ENCODE measurements around the gene CNTNAP2. TPM values are rescaled to one million over a fixed set of nuclear protein-coding genes. Genes with fewer than 3 reads are reported as not detected.

Gene CNTNAP2
- total RNA-seq, 4 donors from 2014 or later = 0.42 TPM; not detected in 3

DNA sequence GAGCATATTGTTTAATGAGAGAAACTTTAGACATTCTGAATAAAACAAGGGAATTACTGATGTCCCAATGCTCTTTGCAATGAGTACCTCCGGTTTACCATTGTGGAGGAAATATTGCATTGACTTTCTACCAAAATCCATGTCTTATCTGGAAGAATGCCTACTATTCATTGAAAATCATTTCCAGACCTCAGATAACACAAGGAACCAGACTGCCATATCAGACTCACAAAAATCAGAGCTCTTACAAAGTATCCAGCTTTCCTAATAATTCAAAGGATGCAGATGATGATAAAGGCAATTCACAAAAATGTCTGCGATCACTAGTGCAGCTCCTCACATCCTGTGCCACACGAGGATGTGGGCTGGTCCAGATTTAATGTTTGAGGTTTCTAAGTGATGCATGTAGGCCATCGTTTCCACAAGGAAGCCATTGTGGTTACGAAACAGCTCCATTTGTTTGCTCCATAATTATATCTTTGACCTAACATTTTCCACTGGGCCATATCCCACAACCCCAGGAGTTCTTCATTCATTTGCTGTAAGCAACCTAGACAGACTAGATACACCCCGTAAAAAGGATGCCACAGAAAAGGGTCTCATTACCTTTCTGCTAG is 1642.8 kb downstream of the CNTNAP2 start:
- H3K36me3 ChIP-seq = no peaks in the 10 kb centered on the region
- WGBS, 2 donors = 52 to 54% methylated on average over 6 of the region's 6 CpGs
- no peaks in the 10 kb centered on the region for H3K27me3 ChIP-seq
- H3K4me1 ChIP-seq = no peaks in the 10 kb centered on the region
- no peak for DNase-seq (ENCODE audit: low spot score in 2 of 2)
- H3K9me3 ChIP-seq = no peaks in the 10 kb centered on the region
- TF ChIP-seq CTCF (IDR thresholded peaks at IDR 0.05) = no peak
- no peak for TF ChIP-seq EP300 (IDR thresholded peaks at IDR 0.05)
- no peak for TF ChIP-seq POLR2A (IDR thresholded peaks at IDR 0.05)
- no peak overlapping the region for H3K4me3 ChIP-seq
- H3K27ac ChIP-seq = no peak overlapping the region

GRCh38 chr7:147765301-147765700 is 1648.7 kb downstream of the CNTNAP2 start:
- no peak overlapping the region for H3K27ac ChIP-seq
- H3K4me1 ChIP-seq = no peaks in the 10 kb centered on the region
- no peaks in the 10 kb centered on the region for H3K36me3 ChIP-seq
- TF ChIP-seq EP300 (IDR thresholded peaks at IDR 0.05) (no peak), CTCF (IDR thresholded peaks at IDR 0.05) (no peak), POLR2A (IDR thresholded peaks at IDR 0.05) (no peak)
- 90 to 92% methylated on average over 4 of the region's 4 CpGs for WGBS, 2 donors
- no peak for DNase-seq (ENCODE audit: low spot score in 2 of 2)
- H3K27me3 ChIP-seq = no peaks in the 10 kb centered on the region
- no peak overlapping the region for H3K4me3 ChIP-seq
- H3K9me3 ChIP-seq = no peaks in the 10 kb centered on the region

DNA sequence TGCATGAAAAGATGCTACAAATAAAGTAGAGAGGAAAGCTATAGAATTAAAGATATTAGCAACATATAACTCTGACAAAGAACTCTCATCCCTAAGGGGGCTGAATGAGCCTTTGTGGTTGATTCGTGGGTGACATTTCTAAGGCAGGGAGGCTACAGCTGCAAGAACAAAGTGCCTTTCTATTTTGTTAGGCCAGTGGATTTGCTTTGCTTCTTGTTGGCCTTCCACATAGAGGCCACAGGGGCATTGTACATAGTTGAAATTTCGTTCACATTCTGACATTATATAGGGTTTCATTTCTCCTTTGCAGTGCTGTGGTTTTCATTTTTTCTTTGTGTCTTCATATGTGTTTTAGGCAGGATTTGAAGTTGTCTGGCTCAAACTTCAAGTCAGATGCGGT is 1654.7 kb downstream of the CNTNAP2 start:
- Histone ChIP-seq H3K36me3 (no peaks in the 10 kb centered on the region), H3K27ac (peak overlapping the region in 2 of 4 donors; percentile 36 to 57), H3K4me3 (no peak overlapping the region), H3K9me3 (no peaks in the 10 kb centered on the region), H3K4me1 (peaks cover 0 to 16% (median 0%) of the 10 kb centered on the region in 4 donors), H3K27me3 (no peaks in the 10 kb centered on the region)
- TF ChIP-seq POLR2A (IDR thresholded peaks at IDR 0.05) (no peak), EP300 (IDR thresholded peaks at IDR 0.05) (no peak), CTCF (IDR thresholded peaks at IDR 0.05) (no peak)
- WGBS, 2 donors = 20 to 21% methylated on average over 3 of the region's 3 CpGs
- DNase-seq (ENCODE audit: low spot score in 2 of 2) = no peak

- Histone ChIP-seq H3K9me3 (no peaks in the 10 kb centered on the region), H3K4me3 (no peak overlapping the region), H3K4me1 (peaks cover 0 to 18% (median 0%) of the 10 kb centered on the region in 4 donors), H3K36me3 (no peaks in the 10 kb centered on the region), H3K27ac (no peak overlapping the region), H3K27me3 (no peaks in the 10 kb centered on the region)
- TF ChIP-seq EP300 (IDR thresholded peaks at IDR 0.05) (no peak), CTCF (IDR thresholded peaks at IDR 0.05) (no peak), POLR2A (IDR thresholded peaks at IDR 0.05) (no peak)
- DNase-seq (ENCODE audit: low spot score in 2 of 2) = no peak
- WGBS, 2 donors = 79 to 92% methylated on average over 2 of the region's 2 CpGs
These were observed 1657.9 kb downstream of the CNTNAP2 start for GRCh38 chr7:147774461-147774860.

GRCh38 chr7:147775516-147776284 is 1659.1 kb downstream of the CNTNAP2 start:
- Histone ChIP-seq H3K36me3 (no peaks in the 10 kb centered on the region), H3K27ac (peak overlapping the region in 1 of 4 donors; percentile 62), H3K9me3 (no peaks in the 10 kb centered on the region), H3K27me3 (no peaks in the 10 kb centered on the region), H3K4me3 (no peak overlapping the region), H3K4me1 (peaks cover 0 to 20% (median 0%) of the 10 kb centered on the region in 4 donors)
- DNase-seq (ENCODE audit: low spot score in 2 of 2) = no peak
- WGBS, 2 donors = 11 to 13% methylated on average over 1 of the region's 1 CpG
- TF ChIP-seq CTCF (IDR thresholded peaks at IDR 0.05) (no peak), POLR2A (IDR thresholded peaks at IDR 0.05) (no peak), EP300 (IDR thresholded peaks at IDR 0.05) (no peak)

All from tibial nerve (tissue), 4 donors.